ENCODE results near the gene SIDT1.

Gene SIDT1

DNA sequence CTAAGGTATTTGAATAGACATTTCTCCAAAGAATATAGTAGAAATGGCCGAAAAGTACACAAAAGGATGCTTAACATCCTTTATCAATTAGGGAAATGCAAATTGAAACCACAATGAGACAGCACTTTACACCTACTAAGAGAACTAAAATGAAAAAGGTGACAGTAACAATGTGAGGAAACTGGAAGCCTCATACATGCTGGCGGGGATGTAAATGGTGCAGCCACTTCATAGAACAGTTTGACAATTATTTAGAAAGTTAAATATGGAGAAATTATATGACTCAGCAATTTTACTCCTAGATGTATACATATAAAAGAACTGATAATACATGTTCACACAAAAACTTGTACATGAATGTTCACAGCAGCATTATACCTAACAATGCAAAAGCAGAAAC, 30.8 kb upstream of the SIDT1 start:
- in situ Hi-C loops (cut with MboI; ENCODE audit: low sequenced_read_pairs, unreplicated experiment): no loop called here
- TF ChIP-seq, protein P1, sequence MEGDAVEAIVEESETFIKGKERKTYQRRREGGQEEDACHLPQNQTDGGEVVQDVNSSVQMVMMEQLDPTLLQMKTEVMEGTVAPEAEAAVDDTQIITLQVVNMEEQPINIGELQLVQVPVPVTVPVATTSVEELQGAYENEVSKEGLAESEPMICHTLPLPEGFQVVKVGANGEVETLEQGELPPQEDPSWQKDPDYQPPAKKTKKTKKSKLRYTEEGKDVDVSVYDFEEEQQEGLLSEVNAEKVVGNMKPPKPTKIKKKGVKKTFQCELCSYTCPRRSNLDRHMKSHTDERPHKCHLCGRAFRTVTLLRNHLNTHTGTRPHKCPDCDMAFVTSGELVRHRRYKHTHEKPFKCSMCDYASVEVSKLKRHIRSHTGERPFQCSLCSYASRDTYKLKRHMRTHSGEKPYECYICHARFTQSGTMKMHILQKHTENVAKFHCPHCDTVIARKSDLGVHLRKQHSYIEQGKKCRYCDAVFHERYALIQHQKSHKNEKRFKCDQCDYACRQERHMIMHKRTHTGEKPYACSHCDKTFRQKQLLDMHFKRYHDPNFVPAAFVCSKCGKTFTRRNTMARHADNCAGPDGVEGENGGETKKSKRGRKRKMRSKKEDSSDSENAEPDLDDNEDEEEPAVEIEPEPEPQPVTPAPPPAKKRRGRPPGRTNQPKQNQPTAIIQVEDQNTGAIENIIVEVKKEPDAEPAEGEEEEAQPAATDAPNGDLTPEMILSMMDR (IDR thresholded peaks at IDR 0.05; ENCODE audit: borderline replicate concordance, control extremely low read depth, extremely low read depth, insufficient read depth, missing control alignments): no peak
- DNase-seq (ENCODE audit: low spot score): no peak

DNA sequence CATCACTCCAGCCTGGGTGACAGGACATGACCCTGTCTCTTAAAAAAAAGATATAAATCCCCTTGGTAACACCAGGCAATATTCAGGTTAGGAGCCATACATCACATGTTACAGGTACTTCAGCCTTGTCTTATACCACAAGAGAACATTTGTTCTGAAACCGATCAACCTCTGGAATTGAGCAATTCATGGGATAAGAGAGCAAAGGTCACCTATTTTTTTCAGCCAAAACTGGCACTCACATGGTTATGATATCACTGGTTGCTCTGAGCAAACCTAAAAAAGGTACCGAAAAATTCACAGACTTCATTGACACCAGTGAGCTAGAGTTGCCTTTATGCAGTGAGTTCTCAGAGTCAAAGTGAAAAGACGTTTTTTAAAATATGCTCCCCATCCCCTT, 26.5 kb upstream of the SIDT1 start:
- DNase-seq (ENCODE audit: low spot score): no peak
- TF ChIP-seq, protein P1 (IDR thresholded peaks at IDR 0.05; ENCODE audit: borderline replicate concordance, control extremely low read depth, extremely low read depth, insufficient read depth, missing control alignments): no peak
- in situ Hi-C loops (cut with MboI; ENCODE audit: low sequenced_read_pairs, unreplicated experiment): no loop called here

DNA sequence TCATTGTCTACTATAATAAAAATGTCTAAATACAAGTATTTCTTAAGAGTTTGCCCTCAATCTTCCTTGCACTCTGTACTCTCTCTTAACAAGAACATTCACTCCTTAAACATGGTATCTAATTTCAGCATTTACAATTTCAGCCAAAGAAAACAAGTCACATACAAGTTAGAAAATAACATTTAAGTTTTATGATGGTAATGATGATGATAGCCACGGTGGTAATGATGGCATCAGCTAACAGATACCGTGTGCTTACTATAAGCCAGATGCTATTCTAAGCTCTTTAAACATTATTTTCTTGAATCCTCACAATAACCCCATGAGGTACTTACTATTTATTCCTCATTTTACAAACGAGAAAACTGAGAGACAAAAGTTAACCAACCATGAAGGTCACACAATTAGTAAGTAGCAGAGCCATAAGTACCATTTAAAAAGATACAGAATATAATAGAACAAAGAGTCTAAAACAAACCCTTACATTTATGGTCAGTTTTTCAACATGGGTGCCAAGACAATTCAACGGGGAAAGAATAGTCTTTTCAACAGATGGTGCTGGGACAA, 24.8 kb upstream of the SIDT1 start:
- in situ Hi-C loops (cut with MboI; ENCODE audit: low sequenced_read_pairs, unreplicated experiment): no loop called here
- TF ChIP-seq, protein P1 (IDR thresholded peaks at IDR 0.05; ENCODE audit: borderline replicate concordance, control extremely low read depth, extremely low read depth, insufficient read depth, missing control alignments): no peak
- DNase-seq (ENCODE audit: low spot score): no peak

DNA sequence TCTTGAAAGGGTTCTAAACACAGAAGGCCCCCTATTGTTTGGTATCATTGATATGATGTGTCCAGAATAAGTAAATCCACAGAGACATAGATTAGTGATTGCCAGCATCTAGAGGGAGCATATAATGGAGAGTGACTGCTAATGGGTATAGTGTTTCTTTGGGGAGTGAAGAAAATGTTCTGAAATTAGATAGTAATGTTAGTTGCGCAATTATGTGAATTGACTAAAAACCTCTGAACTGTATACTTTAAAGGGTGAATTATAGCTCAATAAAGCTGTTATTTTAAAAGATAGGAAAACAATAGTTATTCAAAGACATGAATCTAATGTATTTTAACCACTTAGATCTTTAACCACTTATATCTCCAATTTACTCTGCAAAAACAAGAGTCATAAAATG, 23.4 kb upstream of the SIDT1 start:
- TF ChIP-seq, protein P1 (IDR thresholded peaks at IDR 0.05; ENCODE audit: borderline replicate concordance, control extremely low read depth, extremely low read depth, insufficient read depth, missing control alignments): no peak
- DNase-seq (ENCODE audit: low spot score): no peak
- in situ Hi-C loops (cut with MboI; ENCODE audit: low sequenced_read_pairs, unreplicated experiment): no loop called here

DNA sequence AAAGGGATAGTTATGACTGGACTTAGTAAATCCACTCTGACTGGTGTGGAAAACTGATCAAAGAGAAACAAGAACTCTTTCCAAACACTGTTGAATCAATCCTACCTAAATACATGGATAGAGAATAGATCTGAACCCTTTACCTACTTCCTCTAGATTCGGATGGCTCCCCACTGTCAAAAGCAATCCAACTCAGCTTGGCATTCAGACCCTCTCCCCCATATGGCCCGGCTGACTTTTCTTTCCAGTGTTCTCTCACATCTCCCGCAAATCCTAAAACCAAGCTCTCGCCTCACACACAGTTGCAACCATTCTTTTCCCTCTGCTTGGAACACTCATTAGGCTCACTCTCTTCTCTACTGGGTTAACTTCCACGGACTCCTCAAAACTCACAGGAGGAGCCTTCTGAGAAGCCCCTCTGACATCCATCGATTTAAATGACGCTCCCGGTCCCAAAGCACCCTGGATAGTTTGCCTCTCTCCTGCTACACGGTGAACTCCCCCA, 18.0 kb upstream of the SIDT1 start:
- TF ChIP-seq, protein P1 (IDR thresholded peaks at IDR 0.05; ENCODE audit: borderline replicate concordance, control extremely low read depth, extremely low read depth, insufficient read depth, missing control alignments): no peak
- in situ Hi-C loops (cut with MboI; ENCODE audit: low sequenced_read_pairs, unreplicated experiment): no loop called here
- DNase-seq (ENCODE audit: low spot score): no peak

DNA sequence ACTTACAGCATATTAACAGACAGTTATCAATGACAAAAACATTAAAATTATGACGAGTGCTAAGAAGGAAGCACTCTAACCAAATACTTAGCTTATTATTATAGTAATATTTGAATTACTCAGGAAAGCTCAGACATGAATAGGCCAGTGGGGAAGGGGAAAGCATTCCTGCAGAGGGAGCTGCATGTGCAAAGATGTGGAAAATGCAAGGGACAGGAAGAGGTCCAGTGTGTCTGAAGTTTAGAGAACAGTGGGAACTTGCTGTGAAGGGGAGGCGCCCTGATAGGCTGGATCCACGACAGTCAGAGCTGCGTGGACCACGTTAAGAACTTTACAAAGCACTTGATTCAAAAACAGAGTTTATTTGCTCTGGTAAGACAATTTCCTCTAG, 16.2 kb upstream of the SIDT1 start:
- DNase-seq (ENCODE audit: low spot score): no peak
- in situ Hi-C loops (cut with MboI; ENCODE audit: low sequenced_read_pairs, unreplicated experiment): no loop called here

More for the DNA sequence above, 16.2 kb upstream of the SIDT1 start:
- TF ChIP-seq, protein P1 (IDR thresholded peaks at IDR 0.05; ENCODE audit: borderline replicate concordance, control extremely low read depth, extremely low read depth, insufficient read depth, missing control alignments): peak; percentile 14
